SK-N-SH (cell line): ENCODE measurements around the gene DGCR2. TPM values are rescaled to one million over a fixed set of nuclear protein-coding genes. Genes with fewer than 3 reads are reported as not detected.

Experiments used
- CTCF ChIA-PET: fragments of 300-600, 350-600 bp; formaldehyde crosslinking; extraction: SDS; loops from one replicate; lab custom pipeline; 2021; lab: Yijun Ruan, JAX
- POLR2A ChIA-PET: fragments of 350-600 bp; sonication (Branson Sonifier 250); formaldehyde crosslinking; extraction: SDS; loops from one replicate; lab custom pipeline; 2020; ENCODE audit warnings: antibody characterized with exemption, inconsistent platforms; lab: Yijun Ruan, JAX
- DNase-seq: peaks from one replicate; pipeline ENCODE4 v3.0.0; 2012
- H2AFZ ChIP-seq: fragments of 200-600 bp; sonication (generic); 2 replicates; pipeline ENCODE4 v1.8.1; 2016; ENCODE audit warnings: antibody characterized with exemption, mild to moderate bottlenecking, low read depth
- H3F3A ChIP-seq: fragments of 200-600 bp; sonication (generic); replicated peaks from 2 replicates; pipeline ENCODE3; 2016; ENCODE audit warnings: antibody characterized with exemption, mild to moderate bottlenecking; ENCODE audit not compliant: insufficient read depth
- H3K27ac ChIP-seq, 2 experiments: fragments of 200-500 bp in 1 of 2; fragments of 200-600 bp in 1 of 2; sonication (Bioruptor generic) in 1 of 2; sonication (generic), shearing (Covaris generic) in 1 of 2; 2 replicates each; pipeline versions ENCODE4 v1.5.1 to v1.6.1; 2014 to 2016; ENCODE audit warnings: low read depth in 2 of 2, inconsistent platforms in 1 of 2, low read length in 1 of 2, mild to moderate bottlenecking in 1 of 2, mixed read lengths in 1 of 2
- H3K27me3 ChIP-seq: fragments of 200-600 bp; sonication (generic), shearing (Covaris generic); 2 replicates; pipeline ENCODE4 v1.6.1; 2016; ENCODE audit warnings: mixed run types; ENCODE audit not compliant: insufficient read depth
- H3K36me3 ChIP-seq, 2 experiments: fragments of 200-500 bp in 1 of 2; fragments of 200-600 bp in 1 of 2; sonication (Bioruptor generic) in 1 of 2; sonication (generic) in 1 of 2; replicated peaks in 1 of 2; 2 replicates each; pipeline versions ENCODE3 to v1.5.1; 2014 to 2016; ENCODE audit warnings: low read length in 1 of 2, mild to moderate bottlenecking in 1 of 2; ENCODE audit not compliant: insufficient read depth in 2 of 2, control insufficient read depth in 1 of 2
- H3K4me1 ChIP-seq, 2 experiments: fragments of 200-500 bp in 1 of 2; fragments of 200-600 bp in 1 of 2; sonication (Bioruptor generic) in 1 of 2; sonication (generic), shearing (Covaris generic) in 1 of 2; 2 replicates each; pipeline versions ENCODE4 v1.5.1 to v1.6.1; 2014 to 2016; ENCODE audit warnings: low read depth in 1 of 2, low read length in 1 of 2, mixed run types in 1 of 2; ENCODE audit not compliant: insufficient read depth in 2 of 2, control insufficient read depth in 1 of 2
- H3K4me2 ChIP-seq: fragments of 200-600 bp; sonication (generic), shearing (Covaris generic); 2 replicates; pipeline ENCODE4 v1.6.1; 2017; ENCODE audit warnings: mixed run types
- H3K4me3 ChIP-seq, 2 experiments: fragments of 200-500 bp in 1 of 2; fragments of 200-600 bp in 1 of 2; sonication (Bioruptor generic) in 1 of 2; sonication (generic), shearing (Covaris generic) in 1 of 2; 2 replicates each; pipeline versions ENCODE4 v1.5.1 to v1.8.1; 2014 to 2016; ENCODE audit warnings: low read depth in 2 of 2, inconsistent platforms in 1 of 2, low read length in 1 of 2, mild to moderate bottlenecking in 1 of 2, mixed read lengths in 1 of 2, moderate library complexity in 1 of 2
- H3K79me2 ChIP-seq: fragments of 200-600 bp; sonication (generic); 2 replicates; pipeline ENCODE4 v1.8.1; 2017; ENCODE audit warnings: mild to moderate bottlenecking; ENCODE audit not compliant: insufficient read depth
- H3K9ac ChIP-seq: fragments of 200-600 bp; sonication (generic); 2 replicates; pipeline ENCODE4 v1.6.1; 2017; ENCODE audit warnings: mixed run types
- H3K9me2 ChIP-seq: fragments of 200-600 bp; sonication (generic); 2 replicates; pipeline ENCODE4 v1.6.1; 2017; ENCODE audit warnings: mixed run types
- H3K9me3 ChIP-seq: fragments of 200-600 bp; sonication (generic); 2 replicates; pipeline ENCODE4 v1.6.1; 2017; ENCODE audit warnings: mixed run types, mild to moderate bottlenecking, moderate library complexity
- H4K20me1 ChIP-seq: fragments of 200-600 bp; sonication (generic); 2 replicates; pipeline ENCODE4 v1.6.1; 2017; ENCODE audit warnings: mild to moderate bottlenecking, mixed run types; ENCODE audit not compliant: insufficient read depth
- CHD2 ChIP-seq: fragments of 150-350 bp; IDR thresholded peaks from 2 replicates; pipeline ENCODE4 v1.6.1; 2018; ENCODE audit warnings: low read length; ENCODE audit not compliant: partially characterized antibody
- ELF1 ChIP-seq: IDR thresholded peaks from 2 replicates; pipeline ENCODE4 v1.4.0; 2012
- FOXJ3 ChIP-seq: sonication (generic); formaldehyde crosslinking; IDR thresholded peaks from 2 replicates; pipeline ENCODE4 v1.5.1; 2020; ENCODE audit warnings: mild to moderate bottlenecking, missing genetic modification reagents
- GABPA ChIP-seq: IDR thresholded peaks from 2 replicates; pipeline ENCODE4 v1.4.0; 2012; ENCODE audit warnings: low read depth, mild to moderate bottlenecking
- MEF2A ChIP-seq: IDR thresholded peaks from 2 replicates; pipeline ENCODE4 v1.4.0; 2012; ENCODE audit warnings: low read depth, borderline replicate concordance
- MXI1 ChIP-seq: IDR thresholded peaks from 2 replicates; pipeline ENCODE4 v1.6.1; 2012; ENCODE audit warnings: mild to moderate bottlenecking, low read depth, low read length, improper control_type of control experiment
- RAD21 ChIP-seq: IDR thresholded peaks from 2 replicates; pipeline ENCODE4 v1.6.1; 2012; ENCODE audit warnings: mild to moderate bottlenecking, low read length
- RCOR1 ChIP-seq: fragments of 150-350 bp; IDR thresholded peaks from 2 replicates; pipeline ENCODE4 v1.6.1; 2017; ENCODE audit warnings: antibody characterized with exemption, low read length
- SIN3A ChIP-seq: IDR thresholded peaks from 2 replicates; pipeline ENCODE4 v1.6.1; 2012; ENCODE audit warnings: low read depth, mild to moderate bottlenecking, low read length, moderate library complexity, borderline replicate concordance
- SMC3 ChIP-seq: IDR thresholded peaks from 2 replicates; pipeline ENCODE4 v1.6.1; 2012; ENCODE audit warnings: low read depth, low read length, improper control_type of control experiment
- WGBS: methylation state at CpG from one replicate; pipeline ENCODE4 v1.1.6; 2017; ENCODE audit warnings: low lambda C conversion rate; 5-methylcytosine and 5-hydroxymethylcytosine counted together
- polyA plus RNA-seq, 3 experiments: library from polyadenylated mRNA; depleted of rRNA; stranded (reverse); fragments of >200 nt; gene quantifications; 2 replicates each; pipeline ENCODE4 v1.2.3, GENCODE V29; 2012
- TF ChIP-seq, protein P1 (sequence below): IDR thresholded peaks from 2 replicates; pipeline ENCODE4 v1.4.0; 2012; ENCODE audit warnings: low read depth, borderline replicate concordance
- TF ChIP-seq, protein P2 (sequence below): IDR thresholded peaks from 2 replicates; pipeline ENCODE4 v1.6.1; 2012; ENCODE audit warnings: mild to moderate bottlenecking, low read depth, low read length, moderate library complexity
- TF ChIP-seq, protein P3 (sequence below): IDR thresholded peaks from 2 replicates; pipeline ENCODE4 v1.4.0; 2012; ENCODE audit warnings: low read depth, borderline replicate concordance
- TF ChIP-seq, protein P4 (sequence below): fragments of 200-600 bp; sonication (generic); IDR thresholded peaks from 2 replicates; pipeline ENCODE4 v1.6.1; 2017; ENCODE audit warnings: antibody characterized with exemption, mild to moderate bottlenecking, moderate library complexity
- TF ChIP-seq, protein P5 (sequence below): fragments of 150-350 bp; IDR thresholded peaks from 2 replicates; pipeline ENCODE4 v1.6.1; 2017; ENCODE audit warnings: antibody characterized with exemption, low read length, low read depth, borderline replicate concordance
- TF ChIP-seq, protein P6 (sequence below): IDR thresholded peaks from 2 replicates; pipeline ENCODE4 v1.4.0; 2012; ENCODE audit warnings: low read depth
- TF ChIP-seq, protein P7 (sequence below): IDR thresholded peaks from 2 replicates; pipeline ENCODE4; 2012

Gene DGCR2
- polyA plus RNA-seq, 1 of the 3 experiments (the other 2 are of a cell fraction): 30.4 TPM

DNA sequence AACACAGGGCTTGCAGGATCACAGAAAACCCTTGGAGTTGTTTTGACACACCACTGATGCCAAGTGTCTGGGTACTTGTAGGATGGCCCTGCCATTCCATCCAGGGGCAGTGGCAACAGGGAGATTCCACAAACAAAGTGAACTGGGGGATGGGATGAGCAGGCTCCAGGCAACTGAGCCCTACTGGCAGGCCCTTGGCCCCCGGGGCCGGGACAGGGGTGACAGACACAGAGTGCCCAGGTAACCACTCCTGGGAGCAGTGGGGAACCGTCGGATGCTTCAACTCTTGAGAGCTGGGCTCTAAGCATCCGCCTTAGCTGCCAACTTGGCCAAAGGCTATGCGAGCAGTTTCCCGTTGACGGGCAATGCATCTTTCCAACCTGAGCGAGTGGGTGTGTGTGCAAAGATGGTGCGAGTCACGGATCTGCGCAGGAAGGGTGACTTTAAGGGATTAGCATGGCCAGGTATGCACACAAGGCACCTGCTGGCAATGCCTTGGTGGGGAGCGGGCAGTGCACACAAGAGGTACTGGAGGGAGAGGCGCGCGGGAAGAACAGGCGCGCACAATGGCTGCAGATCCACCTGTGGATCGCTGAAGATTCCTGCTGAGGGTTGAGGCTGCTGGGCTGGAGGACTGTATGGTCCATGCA lies 103.1 kb downstream of the DGCR2 start:
- Histone ChIP-seq H3K36me3 (no peaks in the 10 kb centered on the region), H3K27me3 (no peaks in the 10 kb centered on the region)
- CTCF ChIA-PET: no interaction called here
- 84% methylated on average over 14 of the region's 19 CpGs for WGBS
- TF ChIP-seq CHD2 (no peak), FOXJ3 (CRISPR knock-in tag) (no peak), ELF1 (no peak), SIN3A (no peak), SMC3 (no peak), RCOR1 (no peak), MXI1 (no peak), MEF2A (no peak), RAD21 (no peak), GABPA (no peak)
- TF ChIP-seq, protein P1, sequence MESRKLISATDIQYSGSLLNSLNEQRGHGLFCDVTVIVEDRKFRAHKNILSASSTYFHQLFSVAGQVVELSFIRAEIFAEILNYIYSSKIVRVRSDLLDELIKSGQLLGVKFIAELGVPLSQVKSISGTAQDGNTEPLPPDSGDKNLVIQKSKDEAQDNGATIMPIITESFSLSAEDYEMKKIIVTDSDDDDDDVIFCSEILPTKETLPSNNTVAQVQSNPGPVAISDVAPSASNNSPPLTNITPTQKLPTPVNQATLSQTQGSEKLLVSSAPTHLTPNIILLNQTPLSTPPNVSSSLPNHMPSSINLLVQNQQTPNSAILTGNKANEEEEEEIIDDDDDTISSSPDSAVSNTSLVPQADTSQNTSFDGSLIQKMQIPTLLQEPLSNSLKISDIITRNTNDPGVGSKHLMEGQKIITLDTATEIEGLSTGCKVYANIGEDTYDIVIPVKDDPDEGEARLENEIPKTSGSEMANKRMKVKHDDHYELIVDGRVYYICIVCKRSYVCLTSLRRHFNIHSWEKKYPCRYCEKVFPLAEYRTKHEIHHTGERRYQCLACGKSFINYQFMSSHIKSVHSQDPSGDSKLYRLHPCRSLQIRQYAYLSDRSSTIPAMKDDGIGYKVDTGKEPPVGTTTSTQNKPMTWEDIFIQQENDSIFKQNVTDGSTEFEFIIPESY: no peak
- TF ChIP-seq, protein P2, sequence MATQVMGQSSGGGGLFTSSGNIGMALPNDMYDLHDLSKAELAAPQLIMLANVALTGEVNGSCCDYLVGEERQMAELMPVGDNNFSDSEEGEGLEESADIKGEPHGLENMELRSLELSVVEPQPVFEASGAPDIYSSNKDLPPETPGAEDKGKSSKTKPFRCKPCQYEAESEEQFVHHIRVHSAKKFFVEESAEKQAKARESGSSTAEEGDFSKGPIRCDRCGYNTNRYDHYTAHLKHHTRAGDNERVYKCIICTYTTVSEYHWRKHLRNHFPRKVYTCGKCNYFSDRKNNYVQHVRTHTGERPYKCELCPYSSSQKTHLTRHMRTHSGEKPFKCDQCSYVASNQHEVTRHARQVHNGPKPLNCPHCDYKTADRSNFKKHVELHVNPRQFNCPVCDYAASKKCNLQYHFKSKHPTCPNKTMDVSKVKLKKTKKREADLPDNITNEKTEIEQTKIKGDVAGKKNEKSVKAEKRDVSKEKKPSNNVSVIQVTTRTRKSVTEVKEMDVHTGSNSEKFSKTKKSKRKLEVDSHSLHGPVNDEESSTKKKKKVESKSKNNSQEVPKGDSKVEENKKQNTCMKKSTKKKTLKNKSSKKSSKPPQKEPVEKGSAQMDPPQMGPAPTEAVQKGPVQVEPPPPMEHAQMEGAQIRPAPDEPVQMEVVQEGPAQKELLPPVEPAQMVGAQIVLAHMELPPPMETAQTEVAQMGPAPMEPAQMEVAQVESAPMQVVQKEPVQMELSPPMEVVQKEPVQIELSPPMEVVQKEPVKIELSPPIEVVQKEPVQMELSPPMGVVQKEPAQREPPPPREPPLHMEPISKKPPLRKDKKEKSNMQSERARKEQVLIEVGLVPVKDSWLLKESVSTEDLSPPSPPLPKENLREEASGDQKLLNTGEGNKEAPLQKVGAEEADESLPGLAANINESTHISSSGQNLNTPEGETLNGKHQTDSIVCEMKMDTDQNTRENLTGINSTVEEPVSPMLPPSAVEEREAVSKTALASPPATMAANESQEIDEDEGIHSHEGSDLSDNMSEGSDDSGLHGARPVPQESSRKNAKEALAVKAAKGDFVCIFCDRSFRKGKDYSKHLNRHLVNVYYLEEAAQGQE: no peak
- TF ChIP-seq, protein P3, sequence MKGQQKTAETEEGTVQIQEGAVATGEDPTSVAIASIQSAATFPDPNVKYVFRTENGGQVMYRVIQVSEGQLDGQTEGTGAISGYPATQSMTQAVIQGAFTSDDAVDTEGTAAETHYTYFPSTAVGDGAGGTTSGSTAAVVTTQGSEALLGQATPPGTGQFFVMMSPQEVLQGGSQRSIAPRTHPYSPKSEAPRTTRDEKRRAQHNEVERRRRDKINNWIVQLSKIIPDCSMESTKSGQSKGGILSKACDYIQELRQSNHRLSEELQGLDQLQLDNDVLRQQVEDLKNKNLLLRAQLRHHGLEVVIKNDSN: no peak
- TF ChIP-seq, protein P4, sequence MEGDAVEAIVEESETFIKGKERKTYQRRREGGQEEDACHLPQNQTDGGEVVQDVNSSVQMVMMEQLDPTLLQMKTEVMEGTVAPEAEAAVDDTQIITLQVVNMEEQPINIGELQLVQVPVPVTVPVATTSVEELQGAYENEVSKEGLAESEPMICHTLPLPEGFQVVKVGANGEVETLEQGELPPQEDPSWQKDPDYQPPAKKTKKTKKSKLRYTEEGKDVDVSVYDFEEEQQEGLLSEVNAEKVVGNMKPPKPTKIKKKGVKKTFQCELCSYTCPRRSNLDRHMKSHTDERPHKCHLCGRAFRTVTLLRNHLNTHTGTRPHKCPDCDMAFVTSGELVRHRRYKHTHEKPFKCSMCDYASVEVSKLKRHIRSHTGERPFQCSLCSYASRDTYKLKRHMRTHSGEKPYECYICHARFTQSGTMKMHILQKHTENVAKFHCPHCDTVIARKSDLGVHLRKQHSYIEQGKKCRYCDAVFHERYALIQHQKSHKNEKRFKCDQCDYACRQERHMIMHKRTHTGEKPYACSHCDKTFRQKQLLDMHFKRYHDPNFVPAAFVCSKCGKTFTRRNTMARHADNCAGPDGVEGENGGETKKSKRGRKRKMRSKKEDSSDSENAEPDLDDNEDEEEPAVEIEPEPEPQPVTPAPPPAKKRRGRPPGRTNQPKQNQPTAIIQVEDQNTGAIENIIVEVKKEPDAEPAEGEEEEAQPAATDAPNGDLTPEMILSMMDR: no peak
- TF ChIP-seq, protein P5, sequence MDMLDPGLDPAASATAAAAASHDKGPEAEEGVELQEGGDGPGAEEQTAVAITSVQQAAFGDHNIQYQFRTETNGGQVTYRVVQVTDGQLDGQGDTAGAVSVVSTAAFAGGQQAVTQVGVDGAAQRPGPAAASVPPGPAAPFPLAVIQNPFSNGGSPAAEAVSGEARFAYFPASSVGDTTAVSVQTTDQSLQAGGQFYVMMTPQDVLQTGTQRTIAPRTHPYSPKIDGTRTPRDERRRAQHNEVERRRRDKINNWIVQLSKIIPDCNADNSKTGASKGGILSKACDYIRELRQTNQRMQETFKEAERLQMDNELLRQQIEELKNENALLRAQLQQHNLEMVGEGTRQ: no peak
- TF ChIP-seq, protein P6, sequence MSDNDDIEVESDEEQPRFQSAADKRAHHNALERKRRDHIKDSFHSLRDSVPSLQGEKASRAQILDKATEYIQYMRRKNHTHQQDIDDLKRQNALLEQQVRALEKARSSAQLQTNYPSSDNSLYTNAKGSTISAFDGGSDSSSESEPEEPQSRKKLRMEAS: no peak
- TF ChIP-seq, protein P7, sequence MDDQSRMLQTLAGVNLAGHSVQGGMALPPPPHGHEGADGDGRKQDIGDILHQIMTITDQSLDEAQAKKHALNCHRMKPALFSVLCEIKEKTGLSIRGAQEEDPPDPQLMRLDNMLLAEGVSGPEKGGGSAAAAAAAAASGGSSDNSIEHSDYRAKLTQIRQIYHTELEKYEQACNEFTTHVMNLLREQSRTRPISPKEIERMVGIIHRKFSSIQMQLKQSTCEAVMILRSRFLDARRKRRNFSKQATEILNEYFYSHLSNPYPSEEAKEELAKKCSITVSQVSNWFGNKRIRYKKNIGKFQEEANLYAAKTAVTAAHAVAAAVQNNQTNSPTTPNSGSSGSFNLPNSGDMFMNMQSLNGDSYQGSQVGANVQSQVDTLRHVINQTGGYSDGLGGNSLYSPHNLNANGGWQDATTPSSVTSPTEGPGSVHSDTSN: no peak
- TF ChIP-seq, all 33 proteins: peak for 0
- Histone ChIP-seq H3K9me2 (no peaks in the 10 kb centered on the region), H3K9ac (no peak overlapping the region), H3K27ac (no peak overlapping the region), H4K20me1 (no peaks in the 10 kb centered on the region), H3F3A (no peaks in the 10 kb centered on the region), H3K79me2 (no peaks in the 10 kb centered on the region), H3K9me3 (no peaks in the 10 kb centered on the region), H2AFZ (no peak overlapping the region), H3K4me1 (peaks cover 0 to 5% of the 10 kb centered on the region in 2 experiments; a peak in 1 of 4 replicates), H3K4me3 (no peak overlapping the region), H3K4me2 (no peak overlapping the region)
- POLR2A ChIA-PET: no interaction called here
- no peak for DNase-seq
